T-helper 1 cell (primary cell): ENCODE results near the gene BEGAIN.

Experiments
- DNase-seq, 5 donors: peaks; one replicate each; pipeline ENCODE4 v3.0.0-alpha.2; 2012 to 2020

Gene BEGAIN

GRCh38 chr14:100567009-100567876, 20.0 kb downstream of the BEGAIN start:
- no peak for DNase-seq

- DNase-seq = no peak
Observed at GRCh38 chr14:100566586-100566985, 20.6 kb downstream of the BEGAIN start.

GRCh38 chr14:100566119-100566518, 21.1 kb downstream of the BEGAIN start:
- DNase-seq = no peak

GRCh38 chr14:100565650-100566049, 21.6 kb downstream of the BEGAIN start:
- DNase-seq = no peak

GRCh38 chr14:100564512-100564911, 22.7 kb downstream of the BEGAIN start:
- DNase-seq = no peak

- no peak for DNase-seq
Observed at GRCh38 chr14:100562751-100563150, 24.5 kb downstream of the BEGAIN start.

- no peak for DNase-seq
Observed at GRCh38 chr14:100561005-100561404, 26.2 kb downstream of the BEGAIN start.

- DNase-seq = no peak
Observed at GRCh38 chr14:100560471-100560870, 26.7 kb downstream of the BEGAIN start.

GRCh38 chr14:100559455-100559854, 27.8 kb downstream of the BEGAIN start:
- no peak for DNase-seq

- DNase-seq = no peak
Observed at GRCh38 chr14:100558966-100559365, 28.3 kb downstream of the BEGAIN start.

- DNase-seq = no peak
Observed at GRCh38 chr14:100558226-100558625, 29.0 kb downstream of the BEGAIN start.

GRCh38 chr14:100557658-100558057, 29.6 kb downstream of the BEGAIN start:
- no peak for DNase-seq

- DNase-seq = no peak
Observed at GRCh38 chr14:100556936-100557505, 30.2 kb downstream of the BEGAIN start.

- no peak for DNase-seq
Observed at GRCh38 chr14:100556140-100556475, 31.1 kb downstream of the BEGAIN start.

- no peak for DNase-seq
Observed at GRCh38 chr14:100555436-100556139, 31.6 kb downstream of the BEGAIN start.

- DNase-seq = no peak
Observed at GRCh38 chr14:100554696-100555320, 32.4 kb downstream of the BEGAIN start.

- no peak for DNase-seq
Observed at GRCh38 chr14:100554082-100554677, 33.0 kb downstream of the BEGAIN start.

- DNase-seq = no peak
Observed at GRCh38 chr14:100553471-100553870, 33.7 kb downstream of the BEGAIN start.

- no peak for DNase-seq
Observed at GRCh38 chr14:100552524-100553125, 34.6 kb downstream of the BEGAIN start.

GRCh38 chr14:100551056-100551455, 36.2 kb downstream of the BEGAIN start:
- DNase-seq = no peak

- DNase-seq = no peak
Observed at GRCh38 chr14:100549834-100550625, 37.2 kb downstream of the BEGAIN start.

- no peak for DNase-seq
Observed at GRCh38 chr14:100548939-100549338, 38.3 kb downstream of the BEGAIN start.
